ENCODE measurements around the gene ALOX15. TPM values are rescaled to one million over a fixed set of nuclear protein-coding genes. Genes with fewer than 3 reads are reported as not detected.

ALOX15 gene
- total RNA-seq, 2 experiments from 2014 or later, result 0.36 TPM; not detected in 1

DNA sequence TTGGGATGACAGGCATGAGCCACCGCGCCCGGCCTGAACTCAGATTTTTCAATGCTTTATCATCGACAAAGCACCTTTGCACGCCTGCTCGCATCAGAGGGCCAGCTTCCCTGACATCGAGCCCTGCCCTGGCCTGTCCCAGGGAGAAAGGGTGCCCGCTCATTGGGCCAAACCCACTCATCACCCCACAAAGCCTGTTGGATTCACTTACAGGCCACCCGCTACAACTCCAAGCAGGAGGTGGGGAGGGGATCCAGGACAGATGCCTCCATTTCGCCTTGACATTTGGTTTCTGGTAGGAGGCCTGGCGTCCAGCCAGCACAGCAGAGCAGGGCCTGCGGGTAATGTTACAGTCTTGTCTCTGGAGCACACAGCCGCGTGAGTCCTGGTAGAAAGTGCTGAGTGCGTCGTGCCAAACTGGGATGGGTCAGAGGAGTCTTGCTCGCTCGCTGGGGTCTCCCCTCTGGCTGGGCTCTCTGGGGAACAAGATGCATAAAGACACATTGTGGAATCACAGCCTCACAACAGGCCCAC is 37.3 kb downstream of the ALOX15 start:
- ChIA-PET CTCF (no interaction called here), POLR2A (no interaction called here)
- H3K4me3 Mint-ChIP-seq, result no peak overlapping the region
- H3K4me1 Mint-ChIP-seq (ENCODE audit: low read depth), result no peaks in the 10 kb centered on the region
- H3K36me3 ChIP-seq (ENCODE audit: insufficient read depth, low read length), result no peaks in the 10 kb centered on the region
- no peaks in the 10 kb centered on the region for H3K9me3 Mint-ChIP-seq
- TF ChIP-seq, protein P1, sequence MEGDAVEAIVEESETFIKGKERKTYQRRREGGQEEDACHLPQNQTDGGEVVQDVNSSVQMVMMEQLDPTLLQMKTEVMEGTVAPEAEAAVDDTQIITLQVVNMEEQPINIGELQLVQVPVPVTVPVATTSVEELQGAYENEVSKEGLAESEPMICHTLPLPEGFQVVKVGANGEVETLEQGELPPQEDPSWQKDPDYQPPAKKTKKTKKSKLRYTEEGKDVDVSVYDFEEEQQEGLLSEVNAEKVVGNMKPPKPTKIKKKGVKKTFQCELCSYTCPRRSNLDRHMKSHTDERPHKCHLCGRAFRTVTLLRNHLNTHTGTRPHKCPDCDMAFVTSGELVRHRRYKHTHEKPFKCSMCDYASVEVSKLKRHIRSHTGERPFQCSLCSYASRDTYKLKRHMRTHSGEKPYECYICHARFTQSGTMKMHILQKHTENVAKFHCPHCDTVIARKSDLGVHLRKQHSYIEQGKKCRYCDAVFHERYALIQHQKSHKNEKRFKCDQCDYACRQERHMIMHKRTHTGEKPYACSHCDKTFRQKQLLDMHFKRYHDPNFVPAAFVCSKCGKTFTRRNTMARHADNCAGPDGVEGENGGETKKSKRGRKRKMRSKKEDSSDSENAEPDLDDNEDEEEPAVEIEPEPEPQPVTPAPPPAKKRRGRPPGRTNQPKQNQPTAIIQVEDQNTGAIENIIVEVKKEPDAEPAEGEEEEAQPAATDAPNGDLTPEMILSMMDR (IDR thresholded peaks at IDR 0.05), result no peak
- peak in 1 of 14 experiments; percentile 7 for DNase-seq
- intact Hi-C loops (cut with DNase I, micrococcal nuclease), result no loop called here
- H3K4me3 ChIP-seq (ENCODE audit: low read length), result no peak overlapping the region
- H3K9me3 ChIP-seq (ENCODE audit: control insufficient read depth in 1 of 2, insufficient read depth in 1 of 2, low read length in 2 of 2), result no peaks in the 10 kb centered on the region
- peaks cover 22% of the 10 kb centered on the region for H3K27me3 Mint-ChIP-seq
- no peaks in the 10 kb centered on the region for H3K4me1 ChIP-seq (ENCODE audit: insufficient read depth, low read length)
- peaks cover 0 to 9% of the 10 kb centered on the region in 2 experiments for H3K27me3 ChIP-seq (ENCODE audit: control insufficient read depth in 1 of 2, insufficient read depth in 2 of 2, low read length in 2 of 2)
- no peaks in the 10 kb centered on the region for H3K36me3 Mint-ChIP-seq (ENCODE audit: low read depth)
- no peak overlapping the region for H3K27ac Mint-ChIP-seq
- ATAC-seq (ENCODE audit: poor library complexity), result no peak
- no peak overlapping the region for H3K27ac ChIP-seq (ENCODE audit: low read depth in 1 of 2, low read length in 2 of 2)

DNA sequence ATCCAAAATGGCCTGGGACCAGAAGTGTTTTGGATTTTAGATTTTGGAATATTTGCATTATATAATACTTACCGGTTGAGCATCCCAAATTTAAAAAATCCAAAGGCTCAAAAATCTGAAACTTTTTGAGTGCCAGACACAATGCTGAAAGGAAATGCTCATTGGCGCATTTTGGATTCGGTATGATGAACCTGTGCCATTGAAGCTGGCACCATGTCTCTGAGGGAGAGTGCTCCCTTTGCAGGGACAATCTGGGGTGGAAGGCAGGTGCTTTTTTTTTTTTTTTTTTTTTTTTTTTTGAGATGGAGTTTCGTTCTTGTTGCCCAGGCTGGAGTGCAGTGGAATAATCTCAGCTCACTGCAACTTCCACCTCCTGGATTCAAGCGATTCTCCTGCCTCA is 39.4 kb downstream of the ALOX15 start:
- no peaks in the 10 kb centered on the region for H3K36me3 Mint-ChIP-seq (ENCODE audit: low read depth)
- H3K4me1 ChIP-seq (ENCODE audit: insufficient read depth, low read length), result no peaks in the 10 kb centered on the region
- ATAC-seq (ENCODE audit: poor library complexity), result no peak
- H3K36me3 ChIP-seq (ENCODE audit: insufficient read depth, low read length), result no peaks in the 10 kb centered on the region
- H3K4me1 Mint-ChIP-seq (ENCODE audit: low read depth), result no peaks in the 10 kb centered on the region
- intact Hi-C loops (cut with DNase I, micrococcal nuclease), result no loop called here
- no peak overlapping the region for H3K4me3 Mint-ChIP-seq
- no peaks in the 10 kb centered on the region for H3K9me3 ChIP-seq (ENCODE audit: control insufficient read depth in 1 of 2, insufficient read depth in 1 of 2, low read length in 2 of 2)
- H3K4me3 ChIP-seq (ENCODE audit: low read length), result no peak overlapping the region
- H3K9me3 Mint-ChIP-seq, result no peaks in the 10 kb centered on the region
- TF ChIP-seq, protein P1 (IDR thresholded peaks at IDR 0.05), result no peak
- H3K27ac Mint-ChIP-seq, result no peak overlapping the region
- H3K27ac ChIP-seq (ENCODE audit: low read depth in 1 of 2, low read length in 2 of 2), result no peak overlapping the region
- H3K27me3 ChIP-seq (ENCODE audit: control insufficient read depth in 1 of 2, insufficient read depth in 2 of 2, low read length in 2 of 2), result no peaks in the 10 kb centered on the region
- H3K27me3 Mint-ChIP-seq, result peaks cover 7% of the 10 kb centered on the region
- POLR2A ChIA-PET, result interaction anchor here (0.6 kb wide), 1 partner anchor 322 kb away, joined by 3 read pairs; no protein-coding TSS in a partner anchor
- no peak for DNase-seq
- CTCF ChIA-PET, result no interaction called here

DNA sequence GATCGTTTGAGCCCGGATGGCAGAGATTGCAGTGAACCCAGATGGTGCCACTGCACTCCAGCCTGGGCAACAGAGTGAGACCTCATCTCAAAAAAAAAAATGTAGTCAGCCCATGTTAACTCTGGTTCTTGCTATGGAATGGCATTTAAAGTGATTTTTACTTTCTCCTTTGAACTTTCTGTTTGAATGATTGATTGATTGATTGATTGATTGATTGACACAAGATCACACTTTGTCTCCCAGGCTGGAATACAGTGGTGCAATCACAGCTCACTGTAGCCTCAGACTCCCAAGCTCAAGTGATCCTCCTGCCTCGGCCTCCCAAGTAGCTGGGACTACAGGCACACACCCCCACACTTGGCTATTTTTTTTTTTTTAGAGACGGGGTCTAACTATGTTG is 40.2 kb downstream of the ALOX15 start:
- no peaks in the 10 kb centered on the region for H3K4me1 ChIP-seq (ENCODE audit: insufficient read depth, low read length)
- ChIA-PET CTCF (no interaction called here), POLR2A (no interaction called here)
- H3K27me3 Mint-ChIP-seq, result peaks cover 7% of the 10 kb centered on the region
- no peak overlapping the region for H3K27ac ChIP-seq (ENCODE audit: low read depth in 1 of 2, low read length in 2 of 2)
- H3K36me3 ChIP-seq (ENCODE audit: insufficient read depth, low read length), result no peaks in the 10 kb centered on the region
- DNase-seq (no peak), ATAC-seq (ENCODE audit: poor library complexity) (no peak)
- intact Hi-C loops (cut with DNase I, micrococcal nuclease), result no loop called here
- H3K4me3 ChIP-seq (ENCODE audit: low read length), result no peak overlapping the region
- H3K36me3 Mint-ChIP-seq (ENCODE audit: low read depth), result no peaks in the 10 kb centered on the region
- no peak overlapping the region for H3K27ac Mint-ChIP-seq
- H3K4me3 Mint-ChIP-seq, result no peak overlapping the region
- TF ChIP-seq, protein P1 (IDR thresholded peaks at IDR 0.05), result no peak
- H3K9me3 Mint-ChIP-seq, result no peaks in the 10 kb centered on the region
- no peaks in the 10 kb centered on the region for H3K9me3 ChIP-seq (ENCODE audit: control insufficient read depth in 1 of 2, insufficient read depth in 1 of 2, low read length in 2 of 2)
- no peaks in the 10 kb centered on the region for H3K27me3 ChIP-seq (ENCODE audit: control insufficient read depth in 1 of 2, insufficient read depth in 2 of 2, low read length in 2 of 2)
- no peaks in the 10 kb centered on the region for H3K4me1 Mint-ChIP-seq (ENCODE audit: low read depth)

All from CD4-positive, alpha-beta T cell (primary cell).